Astrocyte (in vitro differentiated cells and primary cell): ENCODE data around the gene AP5M1.

ENCODE experiments used
- CTCF ChIP-seq: IDR thresholded peaks from 2 replicates; pipeline ENCODE4 v1.5.1; 2011; ENCODE audit warnings: low read depth, mild to moderate bottlenecking, inconsistent platforms, low read length, moderate library complexity; ENCODE audit not compliant: insufficient read depth
- EZH2 ChIP-seq: IDR thresholded peaks from 2 replicates; pipeline ENCODE4 v1.6.1; 2012; ENCODE audit warnings: mild to moderate bottlenecking, low read length, inconsistent platforms; ENCODE audit not compliant: insufficient read depth

- TF ChIP-seq EZH2 (no peak), CTCF (no peak)
Observed at GRCh38 chr14:57262117-57262516, 6.7 kb upstream of the AP5M1 start.
